IMR-90 (cell line): ENCODE data around the gene TPST1. TPM values are rescaled to one million over a fixed set of nuclear protein-coding genes. Genes with fewer than 3 reads are reported as not detected.

ENCODE experiments used
- ATAC-seq: fragments of 200-7000 bp; cut with Tn5 transposase; 2 replicates; pipeline ENCODE4 v1.9.1; 2020; ENCODE audit warnings: low read depth, mild to moderate bottlenecking, moderate library complexity
- BruUV-seq: library from RNA; stranded (reverse); fragments of 400-500 nt; replicated peaks from 2 replicates; lab custom pipeline; 2021; lab: Mats Ljungman, UMichigan
- CTCF ChIA-PET: fragments of 300-600 bp; formaldehyde crosslinking; extraction: SDS; loops from one replicate; lab custom pipeline; 2021; ENCODE audit warnings: antibody characterized with exemption; lab: Yijun Ruan, JAX
- POLR2A ChIA-PET: fragments of 300-600 bp; sonication (Branson Sonifier 250); formaldehyde crosslinking; loops from one replicate; lab custom pipeline; 2022; ENCODE audit warnings: antibody characterized with exemption; ENCODE audit not compliant: unreplicated experiment; lab: Charles Lee
- DNase-seq: peaks from one replicate; pipeline ENCODE4 v3.0.0; 2013
- H2AFZ ChIP-seq: replicated peaks from 2 replicates; pipeline ENCODE3; 2013; ENCODE audit warnings: low read length, mild to moderate bottlenecking; ENCODE audit not compliant: poor library complexity
- H2AK5ac ChIP-seq: 2 replicates; pipeline ENCODE4 v1.6.1; 2013; ENCODE audit warnings: low read depth, low read length, inconsistent platforms
- H2AK9ac ChIP-seq: replicated peaks from 2 replicates; pipeline ENCODE3; 2013; ENCODE audit warnings: mild to moderate bottlenecking, low read depth, low read length, moderate library complexity; ENCODE audit not compliant: poor library complexity
- H2BK120ac ChIP-seq: 2 replicates; pipeline ENCODE4 v1.6.1; 2013; ENCODE audit warnings: low read depth, low read length, inconsistent platforms
- H2BK15ac ChIP-seq: 3 replicates; pipeline ENCODE4 v1.6.1; 2013; ENCODE audit warnings: low read depth, low read length, inconsistent platforms
- H2BK20ac ChIP-seq: 2 replicates; pipeline ENCODE4 v1.6.1; 2013; ENCODE audit warnings: low read depth, mild to moderate bottlenecking, inconsistent platforms, low read length, moderate library complexity
- H2BK5ac ChIP-seq: 2 replicates; pipeline ENCODE4 v1.6.1; 2013; ENCODE audit warnings: mild to moderate bottlenecking, low read depth, low read length, inconsistent platforms; ENCODE audit not compliant: poor library complexity, severe bottlenecking
- H3K14ac ChIP-seq: replicated peaks from 2 replicates; pipeline ENCODE4 v1.6.1; 2013; ENCODE audit warnings: low read depth, low read length, inconsistent platforms
- H3K18ac ChIP-seq: 2 replicates; pipeline ENCODE4 v1.6.1; 2013; ENCODE audit warnings: low read depth, low read length, control low read depth
- H3K23ac ChIP-seq: 2 replicates; pipeline ENCODE4 v1.6.1; 2013; ENCODE audit warnings: low read depth, low read length, inconsistent platforms
- H3K27ac ChIP-seq: 2 replicates; pipeline ENCODE4 v1.5.1; 2013; ENCODE audit warnings: mild to moderate bottlenecking, control low read depth, low read length; ENCODE audit not compliant: insufficient read depth
- H3K27me3 ChIP-seq: 2 replicates; pipeline ENCODE4 v1.6.1; 2013; ENCODE audit warnings: low read length; ENCODE audit not compliant: control insufficient read depth, insufficient read depth
- H3K36me3 ChIP-seq: 2 replicates; pipeline ENCODE4 v1.6.1; 2013; ENCODE audit warnings: low read length, mixed read lengths; ENCODE audit not compliant: control insufficient read depth, insufficient read depth
- H3K4ac ChIP-seq: 2 replicates; pipeline ENCODE4 v1.6.1; 2013; ENCODE audit warnings: low read depth, low read length, inconsistent platforms
- H3K4me1 ChIP-seq: 2 replicates; pipeline ENCODE4 v1.6.1; 2013; ENCODE audit warnings: low read length, mixed read lengths; ENCODE audit not compliant: control insufficient read depth, insufficient read depth
- H3K4me2 ChIP-seq: 2 replicates; pipeline ENCODE4 v1.6.1; 2013; ENCODE audit warnings: low read depth, mild to moderate bottlenecking, control low read depth, low read length, moderate library complexity
- H3K4me3 ChIP-seq: 2 replicates; pipeline ENCODE4 v1.5.1; 2013; ENCODE audit warnings: low read depth, mild to moderate bottlenecking, control low read depth, low read length, moderate library complexity; ENCODE audit not compliant: insufficient read depth
- H3K56ac ChIP-seq: 2 replicates; pipeline ENCODE4 v1.6.1; 2013; ENCODE audit warnings: low read length, inconsistent platforms; ENCODE audit not compliant: insufficient read depth; ENCODE audit errors: extremely low read depth
- H3K79me1 ChIP-seq, 2 experiments: 2 replicates each; pipeline ENCODE4 v1.6.1; 2013; ENCODE audit warnings: low read length in 2 of 2, inconsistent platforms in 1 of 2, low read depth in 1 of 2
- H3K9ac ChIP-seq: 2 replicates; pipeline ENCODE4 v1.6.1; 2013; ENCODE audit warnings: low read depth, low read length, control low read depth
- H3K9me1 ChIP-seq: 2 replicates; pipeline ENCODE4 v1.6.1; 2013; ENCODE audit warnings: low read length, inconsistent platforms; ENCODE audit not compliant: insufficient read depth
- H3K9me3 ChIP-seq: 2 replicates; pipeline ENCODE4 v1.6.1; 2013; ENCODE audit warnings: low read length; ENCODE audit not compliant: control insufficient read depth, insufficient read depth
- H4K20me1 ChIP-seq: 2 replicates; pipeline ENCODE4 v1.6.1; 2013; ENCODE audit warnings: low read length, inconsistent platforms; ENCODE audit not compliant: insufficient read depth
- H4K5ac ChIP-seq: 2 replicates; pipeline ENCODE4 v1.6.1; 2013; ENCODE audit warnings: mild to moderate bottlenecking, low read depth, low read length, control low read depth
- H4K8ac ChIP-seq, 2 experiments: 2 replicates each; pipeline ENCODE4 v1.6.1; 2013; ENCODE audit warnings: low read depth in 2 of 2, low read length in 2 of 2, control low read depth in 1 of 2, inconsistent platforms in 1 of 2
- H4K91ac ChIP-seq: 2 replicates; pipeline ENCODE4 v1.6.1; 2013; ENCODE audit warnings: low read depth, low read length, inconsistent platforms; ENCODE audit not compliant: insufficient read depth
- BHLHE40 ChIP-seq: fragments of 150-350 bp; IDR thresholded peaks from 2 replicates; pipeline ENCODE4 v1.6.1; 2016; ENCODE audit warnings: mild to moderate bottlenecking, low read depth, low read length
- CEBPB ChIP-seq: IDR thresholded peaks from 2 replicates; pipeline ENCODE4 v1.6.1; 2012; ENCODE audit warnings: low read depth, low read length, improper control_type of control experiment
- CHD1 ChIP-seq: IDR thresholded peaks from 2 replicates; pipeline ENCODE4 v1.6.1; 2012; ENCODE audit warnings: low read depth, low read length, improper control_type of control experiment
- CTCF ChIP-seq: conservative IDR thresholded peaks from 2 replicates; pipeline ENCODE4 v1.5.1; 2012; ENCODE audit warnings: mild to moderate bottlenecking, low read depth, low read length, improper control_type of control experiment
- ELK1 ChIP-seq: fragments of 150-350 bp; IDR thresholded peaks from 2 replicates; pipeline ENCODE4 v1.6.1; 2016; ENCODE audit warnings: low read depth, mild to moderate bottlenecking, low read length, moderate library complexity, borderline replicate concordance
- FOS ChIP-seq: fragments of 150-350 bp; IDR thresholded peaks from 2 replicates; pipeline ENCODE4 v1.6.1; 2016; ENCODE audit warnings: low read depth, low read length
- MAFK ChIP-seq: IDR thresholded peaks from 2 replicates; pipeline ENCODE4 v1.6.1; 2012; ENCODE audit warnings: low read depth, low read length, improper control_type of control experiment
- MAZ ChIP-seq: IDR thresholded peaks from 2 replicates; pipeline ENCODE4 v1.6.1; 2012; ENCODE audit warnings: low read depth, mild to moderate bottlenecking, low read length, improper control_type of control experiment, moderate library complexity, borderline replicate concordance
- MXI1 ChIP-seq: IDR thresholded peaks from 2 replicates; pipeline ENCODE4 v1.6.1; 2012; ENCODE audit warnings: low read depth, mild to moderate bottlenecking, low read length, moderate library complexity, borderline replicate concordance
- NFE2L2 ChIP-seq: fragments of 150-350 bp; IDR thresholded peaks from 2 replicates; pipeline ENCODE4 v1.6.1; 2016; ENCODE audit warnings: low read depth, mild to moderate bottlenecking, low read length
- POLR2A ChIP-seq: IDR thresholded peaks from 2 replicates; pipeline ENCODE4 v1.6.1; 2012; ENCODE audit warnings: mild to moderate bottlenecking, low read depth, low read length
- RAD21 ChIP-seq: IDR thresholded peaks from 2 replicates; pipeline ENCODE4 v1.6.1; 2012; ENCODE audit warnings: low read length, improper control_type of control experiment
- RCOR1 ChIP-seq: IDR thresholded peaks from 2 replicates; pipeline ENCODE4 v1.6.1; 2012; ENCODE audit warnings: mild to moderate bottlenecking, low read length, improper control_type of control experiment; ENCODE audit not compliant: insufficient replicate concordance
- RFX5 ChIP-seq: IDR thresholded peaks from 2 replicates; pipeline ENCODE4 v1.8.0; 2012; ENCODE audit warnings: low read depth, mild to moderate bottlenecking, low read length, moderate library complexity
- SMC3 ChIP-seq: fragments of 150-350 bp; IDR thresholded peaks from 2 replicates; pipeline ENCODE4 v1.6.1; 2016; ENCODE audit warnings: low read depth, mild to moderate bottlenecking, antibody characterized with exemption, low read length, moderate library complexity
- USF2 ChIP-seq: fragments of 150-350 bp; IDR thresholded peaks from 2 replicates; pipeline ENCODE4 v1.6.1; 2017; ENCODE audit warnings: mild to moderate bottlenecking, antibody characterized with exemption, low read length, low read depth
- dilution Hi-C: fragments of 300-500 bp; cut with HindIII; formaldehyde crosslinking; loops from one replicate; pipeline ENCODE4 v1.14.3; 2018; ENCODE audit warnings: low sequenced_read_pairs; ENCODE audit not compliant: unreplicated experiment
- in situ Hi-C: fragments of 300-500 bp; cut with MboI; formaldehyde crosslinking; loops from 3 replicates; pipeline ENCODE4 v1.14.3; 2019; ENCODE audit warnings: low sequenced_read_pairs, inconsistent platforms, mixed read lengths
- intact Hi-C: fragments of 100-400 bp; cut with micrococcal nuclease; formaldehyde crosslinking; loops from 2 replicates; pipeline ENCODE4 v1.10.0; 2022
- polyA plus RNA-seq, 3 experiments: library from polyadenylated mRNA; depleted of rRNA; stranded (reverse); fragments of >200 nt; gene quantifications; 2 replicates each; pipeline ENCODE4 v1.2.3, GENCODE V29; 2012; ENCODE audit warnings: low replicate concordance in 1 of 3
- total RNA-seq: library from RNA; depleted of rRNA; stranded (reverse); fragments of >200 nt; gene quantifications from 2 replicates; pipeline ENCODE4 v1.2.3, GENCODE V29; 2012

The TPST1 gene
- total and polyA plus RNA-seq, 2 of the 4 experiments (the other 2 are of a cell fraction) = 37.7 to 58.6 TPM

GRCh38 chr7:66297579-66297978, 92.4 kb downstream of the TPST1 start:
- Histone ChIP-seq H4K91ac (peak overlapping the region; percentile 33; the same call in 1 of the 2 replicates), H3K56ac (no peak overlapping the region), H2AK5ac (no peak overlapping the region), H2BK15ac (no peak overlapping the region), H4K8ac (no peak overlapping the region), H3K4me2 (no peak overlapping the region), H2BK120ac (no peak overlapping the region; the same call in 1 of the 2 replicates), H3K9me1 (0 out of 2 replicates have a peak, but pooled peaks cover 3% of the 10 kb centered on the region), H3K27ac (peak overlapping the region; percentile 76; the same call in 1 of the 2 replicates), H3K23ac (no peak overlapping the region; the same call in 1 of the 2 replicates), H3K14ac (no peak overlapping the region), H2BK5ac (no peak overlapping the region), H4K20me1 (peaks cover under 1% of the 10 kb centered on the region; the same call in 1 of the 2 replicates), H4K5ac (no peak overlapping the region), H2AFZ (no peak overlapping the region), H3K9me3 (no peaks in the 10 kb centered on the region), H3K18ac (no peak overlapping the region; the same call in 1 of the 2 replicates), H3K4me3 (no peak overlapping the region), H3K4ac (no peak overlapping the region), H3K79me1 (peaks cover 27 to 33% of the 10 kb centered on the region in 2 experiments), H2BK20ac (no peak overlapping the region), H3K9ac (no peak overlapping the region), H2AK9ac (no peak overlapping the region), H3K27me3 (no peaks in the 10 kb centered on the region), H3K4me1 (peaks cover 9% of the 10 kb centered on the region), H3K36me3 (no peaks in the 10 kb centered on the region; the same call in 1 of the 2 replicates)
- no peak for ATAC-seq
- BruUV-seq = no TSS peak
- intact Hi-C loops (no loop called here), dilution Hi-C loops (no loop called here), in situ Hi-C loops (no loop called here)
- TF ChIP-seq FOS (no peak), RAD21 (no peak), CHD1 (no peak), RFX5 (no peak), MXI1 (no peak), USF2 (no peak), ELK1 (no peak), RCOR1 (no peak), MAZ (no peak), CEBPB (no peak), SMC3 (no peak), CTCF (no peak), BHLHE40 (no peak), POLR2A (no peak), NFE2L2 (no peak), MAFK (no peak)
- DNase-seq = no peak
- POLR2A ChIA-PET = no interaction called here
- CTCF ChIA-PET = no interaction called here
